Activated T-helper 1 cell treated with anti-CD3 and anti-CD28 coated beads, Interleukin-2, amount 50 U/mL, for 16 hours (primary cell): Measurements from ENCODE around the gene BEGAIN.

Experiments used
- DNase-seq, 2 donors: peaks; one replicate each; pipeline ENCODE4 v3.0.0-alpha.2; 2020; ENCODE audit warnings: low read depth in 1 of 2, low spot score in 1 of 2

Gene BEGAIN

DNA sequence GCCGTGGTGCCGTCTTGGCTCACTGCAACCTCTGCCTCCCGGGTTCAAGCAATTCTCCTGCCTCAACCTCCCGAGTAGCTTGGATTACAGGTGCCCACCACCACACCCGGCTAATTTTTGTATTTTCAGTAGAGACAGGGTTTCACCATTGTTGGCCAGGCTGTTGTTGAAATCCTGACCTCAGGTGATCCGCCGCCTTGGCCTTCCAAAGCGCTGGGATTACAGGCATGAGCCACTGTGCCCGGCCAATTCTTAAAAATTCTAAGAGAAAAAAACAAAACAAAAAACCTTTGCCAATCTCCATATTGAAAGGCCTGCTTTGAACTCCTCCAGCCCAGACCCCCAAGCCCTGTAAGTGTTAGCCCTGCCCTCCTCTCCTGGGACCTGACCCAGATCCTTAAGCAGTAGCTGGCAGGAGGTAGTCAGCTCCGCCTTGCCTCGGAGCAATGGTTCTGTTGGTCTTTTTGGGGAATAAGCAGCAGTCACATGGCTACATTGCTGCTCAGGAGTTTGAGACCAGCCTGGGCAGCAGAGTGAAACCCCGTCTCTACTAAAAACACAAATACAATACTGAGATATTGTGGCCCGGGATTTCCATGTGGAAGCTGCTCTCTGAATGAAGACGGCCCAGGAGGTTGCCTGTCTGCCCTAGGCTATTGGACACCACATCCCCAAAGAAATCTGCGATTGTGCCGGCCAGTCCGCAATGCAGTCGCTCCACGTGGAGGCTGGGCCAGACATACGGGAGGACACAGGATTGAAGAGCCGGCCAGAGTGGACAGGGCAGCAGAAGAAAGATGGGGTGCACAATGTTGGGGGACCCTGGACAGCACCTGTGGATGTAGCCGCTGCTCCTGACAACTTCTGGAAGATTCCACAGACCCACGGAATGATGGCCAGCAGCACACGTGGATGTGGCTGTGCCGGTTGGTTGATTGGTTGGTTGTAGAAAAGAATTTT lies 28.8 kb upstream of the BEGAIN start:
- no peak for DNase-seq

DNA sequence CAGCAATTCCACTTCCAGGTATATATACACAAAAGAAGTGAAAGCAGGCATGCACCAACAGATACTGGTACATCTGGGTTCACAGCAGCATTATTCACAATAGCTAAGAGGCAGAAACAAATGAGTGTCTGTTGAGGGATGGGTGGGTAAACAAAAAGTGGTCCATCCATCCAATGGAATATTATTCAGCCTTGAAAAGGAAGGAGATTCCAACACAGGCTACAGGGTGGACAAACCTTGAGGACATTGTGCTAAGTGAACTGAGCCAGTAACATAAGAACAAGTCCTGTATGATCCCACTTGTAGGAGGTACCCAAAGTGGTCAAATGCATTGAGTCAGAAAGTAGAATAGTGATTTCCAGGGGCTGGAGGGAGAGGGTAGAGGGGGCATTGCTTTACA lies 27.6 kb upstream of the BEGAIN start:
- no peak for DNase-seq

DNA sequence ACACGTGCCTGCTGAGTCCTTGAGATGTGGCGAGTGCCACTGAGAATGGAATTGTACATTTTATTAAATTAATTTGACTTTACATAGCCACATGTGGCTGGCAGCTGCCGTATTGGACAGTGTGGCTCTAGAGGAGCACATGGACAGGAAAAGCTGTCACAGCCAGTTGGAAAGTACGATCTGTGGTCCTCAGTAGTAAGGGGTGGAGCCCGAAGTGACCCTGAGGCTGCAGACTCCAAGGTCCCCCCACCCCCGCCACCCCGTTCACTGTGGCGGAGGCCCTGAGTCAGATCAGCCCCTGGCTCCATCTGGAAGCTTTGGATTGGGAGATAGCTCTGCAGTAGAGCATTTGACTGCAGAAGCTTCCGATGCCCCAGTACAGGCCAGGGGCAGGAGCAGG lies 25.8 kb upstream of the BEGAIN start:
- DNase-seq: no peak

GRCh38 chr14:100611811-100612480 lies 24.7 kb upstream of the BEGAIN start:
- no peak for DNase-seq

- no peak for DNase-seq
These were observed 23.4 kb upstream of the BEGAIN start for GRCh38 chr14:100610511-100611217.

DNA sequence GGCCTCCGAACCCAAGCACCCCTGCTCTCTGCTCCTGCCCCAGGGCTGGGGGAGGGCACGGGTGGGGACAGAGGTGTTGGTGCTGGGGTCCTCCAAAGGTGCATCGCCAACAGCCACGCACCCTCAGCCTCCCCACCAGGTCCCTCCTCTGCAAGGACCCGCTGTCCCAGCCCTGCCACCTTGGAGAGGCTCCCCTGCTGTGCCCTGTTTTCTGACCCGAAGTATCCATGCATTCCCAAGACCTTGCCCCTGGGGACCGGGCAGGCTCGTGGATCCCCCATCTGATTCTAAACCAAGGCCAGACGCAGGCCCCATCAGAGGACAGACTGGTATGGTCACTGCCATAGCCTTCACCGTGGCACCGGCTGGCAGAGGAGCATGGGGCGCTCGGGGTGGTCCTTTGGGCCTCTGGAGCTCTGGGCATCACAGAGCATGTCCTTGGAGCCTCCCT lies 22.7 kb upstream of the BEGAIN start:
- DNase-seq: no peak

- DNase-seq: no peak
These were observed 22.2 kb upstream of the BEGAIN start for GRCh38 chr14:100609331-100609870.

DNA sequence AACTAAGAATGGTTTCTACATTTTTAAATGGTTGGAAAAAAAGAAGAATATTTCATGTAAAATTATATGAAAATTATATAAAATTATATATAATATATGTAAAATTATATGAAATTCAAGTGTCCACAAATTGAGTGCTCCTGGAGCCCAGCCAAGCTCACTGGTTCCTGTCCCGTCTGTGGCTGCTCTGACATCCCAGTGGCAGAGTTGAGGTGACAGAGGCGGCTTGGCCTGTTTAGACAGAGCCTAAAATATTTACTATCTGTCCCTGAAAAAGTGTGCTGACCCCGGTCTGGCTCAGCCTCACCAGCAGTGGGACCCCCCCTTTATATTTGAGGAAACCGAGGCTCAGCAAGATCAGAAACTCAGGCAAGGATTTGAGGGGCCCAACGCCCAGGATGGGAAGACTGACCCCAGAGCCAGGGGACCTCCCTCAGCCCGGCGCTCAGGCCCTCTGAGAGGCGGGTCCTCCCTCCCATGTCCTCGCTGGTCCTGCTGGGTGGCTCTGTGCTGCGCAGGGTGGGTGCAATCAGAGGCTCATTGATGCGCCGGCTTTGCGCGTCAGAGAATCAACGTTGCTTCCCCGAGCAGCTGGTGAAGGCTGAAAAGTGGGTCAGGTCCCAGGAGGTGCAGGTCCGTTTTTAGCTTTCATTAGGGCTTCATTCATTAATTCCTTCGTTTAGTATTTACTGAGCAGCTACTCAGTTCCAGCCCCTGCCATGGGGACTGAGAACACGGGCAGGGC lies 21.5 kb upstream of the BEGAIN start:
- DNase-seq: no peak

DNA sequence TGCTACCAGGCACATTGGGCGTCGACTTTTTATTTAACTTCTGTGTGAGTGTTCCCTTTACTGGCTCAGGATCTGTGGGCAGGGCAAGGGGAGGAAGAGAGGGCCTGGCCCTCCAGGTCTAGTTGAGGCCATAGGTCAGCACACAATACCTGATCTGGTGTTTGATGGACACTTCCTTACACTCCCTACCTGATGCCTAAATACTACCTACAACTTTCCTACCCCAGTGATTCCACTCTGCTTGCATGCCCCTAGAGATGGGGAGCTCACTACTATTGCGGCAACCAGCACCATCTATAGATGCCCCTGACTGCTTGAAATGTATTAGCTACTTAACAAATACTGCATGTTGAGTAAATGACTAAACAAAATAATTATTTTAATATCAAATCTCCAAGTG lies 20.8 kb upstream of the BEGAIN start:
- no peak for DNase-seq

GRCh38 chr14:100607611-100607956 lies 20.4 kb upstream of the BEGAIN start:
- DNase-seq: no peak

- no peak for DNase-seq
These were observed 19.7 kb upstream of the BEGAIN start for GRCh38 chr14:100606687-100607610.

DNA sequence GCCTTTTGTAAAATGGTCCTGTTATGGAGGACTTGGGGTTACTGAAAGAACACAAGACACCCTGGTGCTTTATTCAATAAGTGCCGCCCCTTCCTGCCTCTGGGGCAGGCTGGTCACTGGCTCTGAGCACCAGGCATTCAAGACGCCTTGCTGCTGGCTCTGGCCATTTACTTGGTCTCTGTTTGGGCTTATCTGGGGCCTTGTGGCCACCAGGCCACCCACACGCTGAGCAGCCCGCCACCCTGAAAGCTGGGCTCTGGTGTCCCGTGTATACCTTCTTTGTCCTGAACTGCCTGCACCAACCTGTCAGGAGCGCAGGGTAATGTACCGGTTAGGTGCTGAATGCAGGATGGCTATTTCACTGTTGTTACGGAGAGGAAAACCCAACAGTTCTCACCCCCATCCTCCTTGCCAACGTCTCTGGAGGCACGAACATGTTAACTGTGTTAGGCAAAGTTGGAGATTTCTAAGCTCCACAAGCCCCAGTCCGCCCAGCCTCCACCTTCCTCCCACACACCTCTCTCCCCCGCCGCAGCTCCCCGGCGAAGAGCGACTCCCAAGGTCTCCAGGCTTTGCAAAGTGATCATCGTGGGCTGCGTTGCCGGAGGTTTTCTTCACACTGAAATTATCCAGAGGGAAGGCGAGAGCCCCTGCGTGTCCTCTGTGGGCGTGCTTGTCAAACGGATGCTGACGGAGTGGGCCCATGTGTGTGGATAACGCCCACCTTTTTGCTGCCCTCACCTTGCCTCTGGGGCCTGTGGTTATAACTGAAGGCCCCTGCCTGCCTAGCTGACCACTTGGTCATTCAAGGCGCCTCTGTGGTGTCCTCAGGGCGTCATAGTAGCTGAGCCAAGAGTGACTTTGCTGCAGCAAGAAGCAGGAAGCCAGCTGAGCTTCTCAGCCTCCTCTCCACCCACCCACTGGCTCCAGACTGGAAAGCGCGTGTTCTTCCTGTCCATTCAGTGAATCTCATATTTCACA lies 18.8 kb upstream of the BEGAIN start:
- DNase-seq: no peak

- DNase-seq: no peak
These were observed 18.0 kb upstream of the BEGAIN start for GRCh38 chr14:100605230-100605629.

GRCh38 chr14:100604709-100605108 lies 17.5 kb upstream of the BEGAIN start:
- DNase-seq: no peak

DNA sequence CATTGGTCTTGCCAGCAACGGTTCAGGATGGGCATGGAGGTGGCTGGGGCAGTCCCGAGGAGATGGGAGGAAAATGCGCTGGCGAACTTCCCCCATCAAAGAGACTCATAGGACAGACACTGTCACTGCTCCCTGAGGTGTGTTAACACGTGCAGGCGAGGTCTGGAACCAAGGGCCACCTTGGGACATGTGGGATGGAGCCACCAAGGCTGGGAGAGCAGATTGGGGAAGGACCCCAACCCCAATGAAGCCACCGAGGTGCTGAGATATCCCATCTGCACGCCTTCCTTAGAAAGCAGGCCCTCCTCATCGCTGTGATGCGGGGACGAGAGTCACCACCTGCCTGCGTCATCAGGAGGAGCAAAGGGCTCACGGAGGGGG lies 16.9 kb upstream of the BEGAIN start:
- DNase-seq: no peak

DNA sequence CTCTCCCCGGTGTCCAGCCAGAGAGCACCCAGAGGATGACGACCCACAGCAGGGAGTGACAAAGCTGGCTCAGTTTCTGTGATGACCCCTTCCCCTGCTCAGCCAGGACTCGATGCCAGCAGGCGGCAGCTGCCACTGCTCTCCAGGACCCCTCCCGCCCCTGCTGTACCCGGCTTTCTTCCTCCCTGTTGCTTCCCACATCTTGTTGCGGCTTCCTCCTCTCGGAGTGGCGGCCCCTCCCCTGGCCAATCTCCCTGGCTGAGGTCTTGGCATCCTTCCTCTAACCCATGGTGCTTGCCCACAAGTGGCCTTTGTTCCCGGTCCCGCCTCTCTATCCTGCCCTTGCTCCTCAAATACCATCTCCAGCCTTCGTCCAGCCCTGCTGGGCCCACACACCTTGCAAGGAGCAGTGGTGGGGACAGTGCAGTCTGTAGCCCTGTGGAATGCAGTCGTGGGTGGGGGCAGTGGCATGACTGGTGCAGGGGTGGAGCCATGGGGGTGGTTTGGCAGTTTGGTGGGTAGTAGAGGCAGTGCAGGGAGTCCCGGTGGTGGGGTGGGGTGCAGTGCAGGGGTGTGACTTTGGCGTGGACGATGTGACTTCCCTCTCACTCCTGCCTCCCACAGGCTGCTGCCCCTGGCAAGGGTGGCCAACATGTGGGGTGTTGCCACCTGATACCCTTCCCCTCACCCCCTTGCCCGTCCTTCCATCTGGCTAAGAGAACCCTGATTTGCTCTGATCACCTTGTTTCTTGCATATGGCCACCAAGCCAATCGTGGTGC lies 16.3 kb upstream of the BEGAIN start:
- no peak for DNase-seq

- no peak for DNase-seq
These were observed 15.5 kb upstream of the BEGAIN start for GRCh38 chr14:100602621-100603230.
